MM.1S (cell line): Measurements from ENCODE around the gene GYS1.
"Not testable (repeated sequence)": the region's sequence is repeated elsewhere in the genome, so short reads cannot be mapped to it uniquely, and the experiment has no call there.

Experiments
- DNase-seq: peaks from one replicate; pipeline ENCODE4 v3.0.0-alpha.2; 2015
- H2AFZ ChIP-seq: fragments of 300-600 bp; sonication (generic); 2 replicates; pipeline ENCODE4 v1.6.0; 2016; ENCODE audit warnings: antibody characterized with exemption, low read length
- H3F3A ChIP-seq: fragments of 300-600 bp; sonication (generic); 2 replicates; pipeline ENCODE4 v1.6.1; 2016; ENCODE audit warnings: mild to moderate bottlenecking, antibody characterized with exemption, low read length, moderate library complexity, mixed read lengths; ENCODE audit not compliant: insufficient read depth
- H3K27ac ChIP-seq: fragments of 300-600 bp; sonication (generic); 2 replicates; pipeline ENCODE4 v1.5.1; 2016; ENCODE audit warnings: mild to moderate bottlenecking, low read length
- H3K27me3 ChIP-seq: fragments of 300-600 bp; sonication (generic); replicated peaks from 2 replicates; pipeline ENCODE4 v1.6.0; 2016; ENCODE audit warnings: low read length; ENCODE audit not compliant: insufficient read depth
- H3K36me3 ChIP-seq: fragments of 300-600 bp; sonication (generic); replicated peaks from 2 replicates; pipeline ENCODE4 v1.6.1; 2016; ENCODE audit warnings: mild to moderate bottlenecking, low read length, mixed read lengths; ENCODE audit not compliant: insufficient read depth
- H3K4me1 ChIP-seq: fragments of 300-600 bp; sonication (generic); 2 replicates; pipeline ENCODE4 v1.6.1; 2016; ENCODE audit warnings: low read length, mixed read lengths
- H3K4me2 ChIP-seq: fragments of 300-600 bp; sonication (generic); 2 replicates; pipeline ENCODE4 v1.6.0; 2016; ENCODE audit warnings: low read depth, low read length
- H3K4me3 ChIP-seq: fragments of 300-600 bp; sonication (generic); 2 replicates; pipeline ENCODE4 v1.5.1; 2016; ENCODE audit warnings: low read length, mixed read lengths
- H3K79me2 ChIP-seq: fragments of 300-600 bp; sonication (generic); 2 replicates; pipeline ENCODE4 v1.6.1; 2016; ENCODE audit warnings: mixed run types, low read length, mixed read lengths
- H3K9ac ChIP-seq: fragments of 300-600 bp; sonication (generic); 2 replicates; pipeline ENCODE4 v1.6.1; 2016; ENCODE audit warnings: low read length, mixed read lengths
- H3K9me2 ChIP-seq: fragments of 300-600 bp; sonication (generic); replicated peaks from 2 replicates; pipeline ENCODE4 v1.6.1; 2016; ENCODE audit warnings: mild to moderate bottlenecking, low read length, mixed read lengths; ENCODE audit not compliant: insufficient read depth
- H3K9me3 ChIP-seq: fragments of 300-600 bp; sonication (generic); replicated peaks from 2 replicates; pipeline ENCODE4 v1.6.1; 2016; ENCODE audit warnings: mild to moderate bottlenecking, low read length, mixed read lengths; ENCODE audit not compliant: insufficient read depth
- H4K20me1 ChIP-seq: fragments of 300-600 bp; sonication (generic); 2 replicates; pipeline ENCODE4 v1.6.1; 2016; ENCODE audit warnings: mild to moderate bottlenecking, low read length, moderate library complexity, mixed read lengths; ENCODE audit not compliant: insufficient read depth
- CTCF ChIP-seq: fragments of 300-600 bp; sonication (generic); IDR thresholded peaks from 2 replicates; pipeline ENCODE4 v1.5.1; 2016; ENCODE audit warnings: antibody characterized with exemption, low read length, mixed read lengths
- EZH2 ChIP-seq: fragments of 300-600 bp; sonication (generic); optimal IDR thresholded peaks from 2 replicates; pipeline ENCODE3; 2017; ENCODE audit warnings: low read depth, mild to moderate bottlenecking, antibody characterized with exemption, low read length, mixed read lengths
- EZH2phosphoT487 ChIP-seq: fragments of 300-600 bp; sonication (generic); IDR thresholded peaks from 2 replicates; pipeline ENCODE4 v1.6.1; 2018; ENCODE audit warnings: antibody characterized with exemption, low read length

Gene GYS1

GRCh38 chr19:48920949-48921348 lies 72.2 kb downstream of the GYS1 start:
- no peak overlapping the region for H3K9ac ChIP-seq
- no peak for TF ChIP-seq CTCF
- H3K79me2 ChIP-seq, result no peaks in the 10 kb centered on the region
- no peaks in the 10 kb centered on the region for H3K4me1 ChIP-seq
- no peaks in the 10 kb centered on the region for H3K9me2 ChIP-seq
- no peak overlapping the region for H3K4me2 ChIP-seq
- H2AFZ ChIP-seq, result no peak overlapping the region
- H3F3A ChIP-seq, result no peaks in the 10 kb centered on the region
- H4K20me1 ChIP-seq, result no peaks in the 10 kb centered on the region
- no peak overlapping the region for H3K4me3 ChIP-seq
- no peak overlapping the region for H3K27ac ChIP-seq
- H3K27me3 ChIP-seq, result no peaks in the 10 kb centered on the region
- no peaks in the 10 kb centered on the region for H3K36me3 ChIP-seq
- H3K9me3 ChIP-seq, result no peaks in the 10 kb centered on the region
- no peak for DNase-seq

- H3K4me1 ChIP-seq, H3K36me3 ChIP-seq, H3K27ac ChIP-seq, H3K27me3 ChIP-seq, H3K79me2 ChIP-seq, H4K20me1 ChIP-seq, H2AFZ ChIP-seq, H3K9me2 ChIP-seq, H3K9ac ChIP-seq, H3K4me2 ChIP-seq, H3F3A ChIP-seq, H3K4me3 ChIP-seq, DNase-seq, H3K9me3 ChIP-seq: not testable (repeated sequence)
Measured at GRCh38 chr19:48919271-48919670, 73.8 kb downstream of the GYS1 start.

DNA sequence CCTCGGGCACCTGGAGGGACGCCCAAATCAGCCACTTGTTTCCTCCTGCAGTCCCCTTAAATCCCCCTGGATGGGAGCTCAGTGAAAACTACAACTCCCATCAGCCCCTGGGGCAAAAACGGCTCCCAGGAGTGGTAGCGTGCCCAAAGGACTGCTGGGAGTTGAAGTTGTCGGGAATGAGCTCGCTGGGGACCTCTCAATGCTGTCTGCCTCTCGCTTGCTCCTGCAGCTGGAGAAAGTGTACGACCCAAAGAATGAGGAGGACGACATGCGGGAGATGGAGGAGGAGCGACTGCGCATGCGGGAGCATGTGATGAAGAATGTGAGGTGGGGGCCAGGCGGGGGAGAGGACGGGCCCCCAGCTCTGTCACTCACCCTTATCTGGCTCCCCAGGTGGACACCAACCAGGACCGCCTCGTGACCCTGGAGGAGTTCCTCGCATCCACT lies 74.3 kb downstream of the GYS1 start:
- no peak overlapping the region for H3K9ac ChIP-seq
- no peak overlapping the region for H2AFZ ChIP-seq
- no peak overlapping the region for H3K27ac ChIP-seq
- H3K27me3 ChIP-seq, result no peaks in the 10 kb centered on the region
- H3K4me3 ChIP-seq, result no peak overlapping the region
- no peaks in the 10 kb centered on the region for H3K4me1 ChIP-seq
- H3K9me2 ChIP-seq, result no peaks in the 10 kb centered on the region
- H3K9me3 ChIP-seq, result no peaks in the 10 kb centered on the region
- H4K20me1 ChIP-seq, result no peaks in the 10 kb centered on the region
- H3K4me2 ChIP-seq, result no peak overlapping the region
- no peaks in the 10 kb centered on the region for H3K36me3 ChIP-seq
- H3K79me2 ChIP-seq, result no peaks in the 10 kb centered on the region
- TF ChIP-seq EZH2 (no peak), CTCF (no peak), EZH2phosphoT487 (no peak)
- no peak for DNase-seq
- H3F3A ChIP-seq, result no peaks in the 10 kb centered on the region
